Hematopoietic multipotent progenitor cell (in vitro differentiated cells): ENCODE results near the gene KLK12. TPM values are rescaled to one million over a fixed set of nuclear protein-coding genes. Genes with fewer than 3 reads are reported as not detected.

Source experiments
- DNase-seq, 3 donors: peaks; one replicate each; pipeline ENCODE4 v3.0.0-alpha.2; 2011 to 2015; ENCODE audit warnings: low read depth in 2 of 3, low spot score in 2 of 3
- total RNA-seq: library from RNA; depleted of rRNA; stranded (reverse); fragments of >200 nt; gene quantifications from one replicate; pipeline ENCODE4 v1.2.3, GENCODE V29; 2012

The KLK12 gene, protein sequence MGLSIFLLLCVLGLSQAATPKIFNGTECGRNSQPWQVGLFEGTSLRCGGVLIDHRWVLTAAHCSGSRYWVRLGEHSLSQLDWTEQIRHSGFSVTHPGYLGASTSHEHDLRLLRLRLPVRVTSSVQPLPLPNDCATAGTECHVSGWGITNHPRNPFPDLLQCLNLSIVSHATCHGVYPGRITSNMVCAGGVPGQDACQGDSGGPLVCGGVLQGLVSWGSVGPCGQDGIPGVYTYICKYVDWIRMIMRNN
- not detected for total RNA-seq

DNA sequence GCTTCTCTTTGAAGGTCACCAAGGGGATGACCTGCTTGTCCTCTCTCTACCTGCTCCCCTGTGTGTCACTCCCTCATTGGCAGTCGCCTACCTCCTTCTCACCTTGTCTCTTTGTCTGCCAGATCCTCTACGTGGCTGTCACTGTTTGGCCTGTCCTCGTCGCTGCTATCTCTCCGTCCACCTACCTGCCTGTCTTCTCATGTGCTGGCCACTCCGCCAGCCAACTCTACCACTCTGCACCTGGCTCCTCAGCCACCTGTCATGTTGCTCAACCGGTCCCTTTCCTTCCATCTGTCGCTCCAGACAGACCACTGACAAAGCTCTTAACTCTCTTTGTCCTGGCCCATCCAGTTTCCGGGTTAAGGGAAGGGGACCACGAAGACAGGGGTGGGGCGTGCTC is at the start of gene KLK12:
TSS of gene KLK12 (minus strand) at position 299 of the 400 bp plus-strand sequence. CDS start 381 bp downstream, outside the sequence.
- no peak for DNase-seq

DNA sequence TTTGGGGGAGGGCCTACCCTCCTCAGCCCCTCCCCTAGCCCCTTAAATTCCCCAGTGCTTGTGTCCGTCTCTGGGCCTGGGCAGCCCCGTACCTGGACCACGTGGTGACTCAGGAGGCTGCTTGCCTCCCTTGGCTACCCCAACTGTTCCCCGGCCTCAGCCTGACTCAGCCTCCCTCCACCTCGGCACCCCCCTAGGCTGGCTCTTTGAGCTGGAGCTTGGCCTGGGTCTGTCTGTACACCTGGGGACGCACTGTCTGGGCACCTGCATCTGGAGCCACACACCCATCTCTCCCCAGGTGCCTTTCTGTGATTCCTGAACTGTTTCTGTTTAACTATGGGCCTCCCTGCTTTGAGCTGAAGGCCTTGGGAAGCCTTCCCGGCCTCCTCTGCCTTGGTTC is 49.7 kb upstream of the KLK12 start:
- DNase-seq: no peak

DNA sequence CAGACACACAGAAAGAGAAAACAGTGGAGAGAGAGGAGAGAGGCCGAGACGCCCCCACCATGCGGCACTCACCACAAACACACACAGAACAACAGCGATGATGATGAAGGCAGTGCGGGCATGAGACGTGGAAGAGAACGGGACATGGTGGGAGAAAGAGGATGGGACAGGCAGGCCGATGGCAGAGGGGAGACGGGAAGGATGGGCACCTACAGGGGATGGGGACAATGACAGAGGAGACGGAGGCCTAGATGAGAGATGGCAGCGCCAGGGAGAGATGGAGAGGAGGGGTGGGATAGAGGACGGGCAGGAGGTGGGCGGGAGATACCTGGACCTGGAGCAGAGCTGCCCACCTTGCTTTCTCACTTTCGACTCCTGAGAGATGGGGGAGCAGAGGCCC is 49.0 kb upstream of the KLK12 start:
- no peak for DNase-seq

DNA sequence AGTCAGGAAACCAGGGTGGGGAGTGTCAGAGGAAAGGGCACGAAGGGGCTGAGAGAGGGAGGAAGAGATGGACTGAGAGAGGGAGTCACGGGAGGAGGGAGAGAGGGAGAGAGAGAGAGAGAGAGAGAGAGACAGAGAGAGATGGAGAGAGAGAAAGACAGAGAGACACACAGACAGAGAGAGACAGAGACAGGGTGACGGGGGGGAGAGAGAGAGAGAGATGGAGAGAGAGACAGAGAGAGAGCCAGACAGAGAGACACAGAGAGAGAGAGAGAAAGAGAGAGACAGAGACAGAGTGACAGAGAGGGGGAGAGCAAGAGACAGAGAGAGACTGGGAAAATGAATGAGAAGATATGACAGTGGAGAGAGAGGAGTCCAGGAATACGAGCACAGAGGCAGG is 48.4 kb upstream of the KLK12 start:
- DNase-seq: no peak

DNA sequence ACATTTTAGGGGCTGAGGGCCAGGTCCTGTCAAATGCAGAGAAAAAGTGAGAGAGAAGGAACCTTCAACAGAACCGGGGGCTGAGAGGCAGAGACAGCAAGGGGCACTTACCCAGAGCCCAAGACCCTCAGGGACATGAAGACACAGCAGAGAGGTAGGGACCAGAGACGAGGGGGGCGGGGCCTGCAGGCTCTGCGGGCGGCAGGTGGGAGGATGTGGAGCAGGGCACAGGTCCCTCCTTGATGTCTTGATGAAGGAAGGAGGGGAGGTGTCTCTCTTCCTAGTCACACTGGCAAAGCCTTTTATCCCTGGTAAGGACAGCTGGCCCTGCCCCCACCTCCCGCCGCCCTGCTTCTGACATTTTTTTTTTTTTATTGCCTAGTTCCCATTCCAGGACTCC is 47.8 kb upstream of the KLK12 start, which contains the start of gene KLK14:
TSS of gene KLK14 (minus strand) at position 277 of the 400 bp plus-strand sequence. CDS start at position 4, 273 bp downstream.
- no peak for DNase-seq

DNA sequence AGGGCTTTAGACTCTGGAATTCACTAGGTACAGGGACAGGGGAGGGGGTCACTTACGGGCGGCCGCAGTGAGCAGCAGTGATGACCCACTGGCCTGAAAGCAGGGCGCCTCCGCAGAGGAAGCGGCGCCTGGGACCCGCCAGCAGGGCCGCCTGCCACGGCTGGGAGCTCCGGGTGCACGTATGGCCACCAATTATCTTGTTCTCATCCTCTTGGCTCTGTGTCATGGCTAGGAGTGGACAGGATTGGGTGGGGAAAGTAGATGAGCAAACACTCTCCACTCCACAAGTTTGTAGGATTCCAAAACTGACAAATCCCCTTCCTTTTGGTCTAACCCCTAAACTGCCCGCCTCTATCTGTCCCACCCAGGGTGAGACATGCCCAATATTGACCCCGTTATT is 46.7 kb upstream of the KLK12 start:
- no peak for DNase-seq

DNA sequence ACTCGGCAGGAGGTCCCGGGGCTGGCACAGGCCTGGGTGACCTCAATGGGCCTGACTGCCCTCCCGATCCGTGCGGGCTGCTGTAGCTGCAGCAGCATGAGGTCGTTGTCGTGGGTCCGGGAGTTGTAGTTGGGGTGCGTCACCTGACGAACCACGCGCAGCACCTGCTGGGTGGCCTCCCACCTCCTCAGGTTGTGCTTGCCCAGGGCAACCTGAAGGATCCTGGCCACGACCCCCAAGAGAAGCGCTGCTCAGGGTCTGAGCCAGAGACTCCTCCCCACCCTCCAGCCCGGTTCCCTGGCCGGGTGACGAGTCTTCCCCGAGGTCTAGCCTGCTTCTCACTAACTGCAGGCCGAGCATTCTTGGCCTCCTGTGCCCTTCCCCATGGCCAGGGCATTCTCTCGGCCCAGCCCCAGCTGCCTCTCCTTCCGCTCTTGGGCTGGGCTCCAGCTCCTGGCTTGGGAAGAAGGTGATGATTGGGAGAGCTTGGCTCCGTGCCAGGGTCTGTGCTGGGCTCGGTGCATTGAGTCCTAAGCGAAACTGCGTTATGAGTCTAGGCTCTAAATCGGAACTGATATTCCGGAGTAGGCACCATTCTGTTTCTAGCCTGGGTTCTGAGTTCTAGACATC is 44.8 kb upstream of the KLK12 start:
- DNase-seq: no peak

DNA sequence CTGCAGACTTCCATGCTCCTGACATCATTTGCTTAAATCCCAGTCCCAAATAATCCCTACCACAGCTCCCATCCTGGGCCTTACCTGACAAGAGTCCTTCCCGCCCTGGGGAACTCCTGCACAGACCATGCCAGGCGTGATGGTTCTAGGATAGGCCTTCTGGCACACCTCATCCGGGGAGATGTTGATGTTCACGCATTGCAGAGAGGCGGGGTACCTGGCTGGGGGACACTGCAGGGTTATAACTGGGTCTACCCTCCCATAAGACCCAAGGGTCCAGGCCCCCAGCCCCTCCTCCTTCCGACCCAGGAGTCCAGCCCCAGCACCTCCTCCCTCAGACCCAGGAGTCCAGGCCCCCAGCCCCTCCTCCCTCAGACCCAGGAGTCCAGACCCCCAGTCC is 43.9 kb upstream of the KLK12 start:
- no peak for DNase-seq

DNA sequence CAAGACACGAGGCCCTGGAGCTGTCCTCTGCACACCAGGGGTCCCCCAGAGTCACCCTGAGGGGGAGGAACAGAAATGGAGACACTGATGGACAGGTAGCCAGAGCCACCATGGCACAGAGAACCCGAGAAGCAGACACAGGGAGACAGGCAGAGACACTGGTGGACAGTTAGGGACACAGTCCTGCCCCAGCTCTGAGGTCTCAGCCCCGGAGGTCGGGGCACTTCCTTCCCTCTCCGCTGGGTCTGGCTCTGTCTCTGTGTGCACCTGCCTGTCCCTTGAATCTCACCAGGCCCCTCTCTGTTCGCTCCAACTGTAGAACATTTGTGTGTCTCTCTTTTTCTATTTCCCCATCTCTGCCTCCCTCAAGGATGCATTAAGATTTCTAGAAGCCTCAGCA is 43.3 kb upstream of the KLK12 start:
- no peak for DNase-seq

DNA sequence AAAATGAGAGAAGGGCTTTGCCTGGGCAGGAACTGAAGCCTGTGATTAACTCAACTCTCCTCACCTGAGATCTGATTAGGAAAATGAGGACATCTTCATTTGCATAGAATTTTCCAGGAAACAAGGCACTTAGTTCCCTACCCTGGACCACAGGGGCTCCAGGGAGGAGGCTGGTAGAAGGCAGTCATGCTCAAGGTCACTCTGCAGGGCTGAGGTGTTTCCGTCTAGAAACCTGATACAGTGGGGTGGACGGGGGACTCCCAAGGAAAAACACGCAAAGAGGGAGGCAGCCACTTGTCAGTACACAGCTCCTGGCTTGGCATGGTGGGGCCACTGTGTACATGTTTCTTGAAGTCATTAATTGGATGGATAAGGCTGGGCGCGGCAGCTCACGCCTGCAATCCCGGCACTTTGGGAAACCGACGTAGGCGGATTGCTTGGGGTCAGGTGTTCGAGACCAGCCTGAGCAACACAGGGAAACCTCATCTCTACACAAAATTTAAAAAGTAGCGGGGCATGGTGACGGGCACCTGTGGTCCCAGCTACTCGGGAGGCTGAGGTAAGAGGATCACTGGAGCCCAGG is 41.9 kb upstream of the KLK12 start:
- no peak for DNase-seq

DNA sequence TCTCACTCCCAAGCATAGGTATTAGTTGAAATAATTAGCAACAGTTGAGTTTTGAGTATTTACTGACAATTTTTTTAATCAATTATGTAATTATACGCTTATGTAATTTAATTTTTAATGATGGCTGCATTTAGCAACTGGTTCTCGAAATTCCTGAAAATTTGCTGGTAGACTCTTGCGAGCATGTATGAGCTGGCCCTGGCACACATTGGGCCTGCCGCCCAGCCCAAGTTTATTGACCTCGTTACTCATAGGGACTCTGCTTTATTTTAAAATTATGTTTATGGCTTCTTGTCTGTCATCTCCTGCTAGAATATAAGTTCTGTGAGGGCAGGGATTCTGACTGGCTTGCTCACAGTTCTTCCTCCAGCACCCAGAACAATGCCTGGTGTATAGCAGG is 41.2 kb upstream of the KLK12 start:
- no peak for DNase-seq

DNA sequence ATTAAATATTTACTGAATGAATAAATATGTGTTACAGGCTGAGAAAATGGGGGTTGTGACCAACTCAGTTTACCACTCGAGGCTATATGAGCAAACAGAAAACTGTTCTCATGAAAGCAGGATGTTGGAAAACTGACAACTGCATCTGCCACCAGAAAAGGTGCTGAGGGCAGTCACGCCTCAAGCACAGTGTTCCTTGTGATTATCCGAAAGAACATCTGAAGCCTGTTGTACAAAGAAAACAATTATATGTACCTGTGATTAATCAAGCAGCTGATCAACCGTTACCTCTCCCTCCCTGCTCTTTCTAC is 36.2 kb upstream of the KLK12 start:
- DNase-seq: no peak

DNA sequence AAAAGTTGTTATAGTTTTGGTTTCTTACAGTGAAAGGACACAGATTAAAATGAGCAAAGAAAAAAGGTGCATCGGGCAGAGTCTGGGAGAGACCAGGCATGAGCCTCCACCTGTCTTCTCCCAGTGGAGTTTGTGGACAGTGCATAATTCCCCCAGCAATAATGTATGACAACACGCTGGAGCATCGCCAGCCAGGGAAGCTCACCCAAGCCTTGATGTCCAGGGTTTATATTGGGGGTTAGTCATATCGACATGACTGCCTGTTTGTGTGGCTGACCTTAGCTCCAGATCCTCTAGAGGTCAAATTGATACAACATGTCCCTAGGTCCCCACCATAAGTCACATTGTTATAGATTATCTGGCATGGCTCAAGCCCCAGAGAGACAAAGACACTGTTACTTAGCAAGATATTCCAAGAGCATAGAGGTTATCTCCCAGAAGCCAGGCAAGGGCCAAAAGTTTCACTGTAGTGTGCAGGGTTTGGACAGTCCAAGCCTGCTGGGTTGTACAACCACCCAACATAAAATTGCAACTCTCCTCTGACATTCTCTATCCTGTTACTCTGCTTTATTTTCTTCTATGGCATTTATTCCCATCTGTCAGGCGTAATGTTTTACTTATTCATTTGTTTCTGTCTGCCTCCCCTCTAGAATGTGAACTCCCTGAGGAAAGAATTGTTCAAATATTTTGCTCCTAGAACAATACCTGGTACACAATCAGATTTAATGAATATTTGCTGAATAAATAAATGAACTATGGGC is 35.7 kb upstream of the KLK12 start:
- DNase-seq: no peak

DNA sequence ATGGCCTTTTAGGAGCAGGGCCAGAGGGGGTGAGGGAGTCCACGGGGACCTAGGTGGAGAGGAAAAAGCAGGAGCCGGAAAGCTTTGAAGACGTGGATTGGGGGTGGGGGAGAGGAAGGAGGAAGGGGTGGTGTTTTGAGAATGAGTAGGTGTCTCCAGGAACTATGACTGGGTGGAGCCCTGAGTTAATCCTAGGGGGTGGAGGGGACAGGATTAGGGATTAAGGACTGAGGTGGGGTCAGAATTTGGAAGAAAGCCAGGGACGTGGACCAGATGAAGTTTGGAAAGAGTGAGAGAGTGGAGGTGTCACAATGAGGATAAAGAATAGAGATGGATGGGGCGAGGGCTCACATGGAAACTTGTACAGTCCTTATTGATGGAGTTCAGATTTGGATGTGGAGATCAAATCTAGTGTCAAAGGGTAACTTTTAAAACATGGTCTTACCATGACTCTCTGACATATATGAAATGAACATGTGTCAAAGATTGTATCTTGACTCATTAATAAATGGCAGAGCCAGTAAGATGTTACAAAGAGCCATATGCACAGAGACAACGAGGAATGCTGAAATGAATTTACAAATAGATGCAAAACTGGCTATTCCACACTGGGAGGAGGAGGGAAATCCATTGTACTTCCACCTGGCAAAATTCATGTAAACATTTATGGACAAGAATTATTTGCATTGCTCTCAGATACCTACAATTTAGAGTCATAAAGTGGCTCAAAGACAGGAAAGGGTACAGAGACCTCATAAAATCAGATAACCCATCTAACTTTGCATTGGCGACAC is 31.8 kb upstream of the KLK12 start:
- no peak for DNase-seq

DNA sequence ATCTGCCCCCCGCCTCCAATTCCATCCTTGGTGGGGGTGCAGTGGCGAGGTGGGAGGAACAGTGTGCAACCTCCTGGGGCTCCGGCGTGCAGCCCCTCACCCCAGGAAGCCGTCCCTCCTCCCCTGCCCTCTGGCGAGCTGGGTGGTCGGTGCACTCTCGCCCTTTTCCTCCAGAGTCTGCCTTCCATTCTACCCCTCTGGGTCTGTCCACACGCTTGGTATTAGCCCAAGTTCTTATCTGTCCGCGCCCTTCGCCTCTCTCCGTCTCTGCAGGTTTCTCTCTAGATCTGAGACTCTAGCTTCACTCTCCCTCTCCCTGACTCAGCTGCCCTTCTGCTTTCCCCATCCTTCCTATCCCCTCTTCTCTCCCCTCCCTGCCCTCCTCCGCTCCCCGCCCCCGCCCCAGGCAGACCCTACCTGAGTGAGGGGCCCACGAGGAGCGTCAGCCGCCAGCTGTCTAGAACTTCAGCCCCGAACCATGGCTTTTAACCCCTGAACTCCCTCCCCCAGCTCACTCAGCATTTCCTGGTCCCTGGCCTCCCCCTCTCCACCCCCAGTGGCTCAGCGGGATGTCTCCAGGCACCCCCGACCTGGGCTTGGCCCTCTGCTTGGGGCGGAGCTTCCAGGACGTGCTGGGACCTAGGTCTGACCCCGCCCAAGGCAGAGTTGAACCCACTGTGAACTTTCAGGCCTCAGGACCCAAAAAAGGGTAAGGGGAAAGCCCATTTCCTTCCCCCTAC is 30.6 kb upstream of the KLK12 start:
- DNase-seq: no peak

DNA sequence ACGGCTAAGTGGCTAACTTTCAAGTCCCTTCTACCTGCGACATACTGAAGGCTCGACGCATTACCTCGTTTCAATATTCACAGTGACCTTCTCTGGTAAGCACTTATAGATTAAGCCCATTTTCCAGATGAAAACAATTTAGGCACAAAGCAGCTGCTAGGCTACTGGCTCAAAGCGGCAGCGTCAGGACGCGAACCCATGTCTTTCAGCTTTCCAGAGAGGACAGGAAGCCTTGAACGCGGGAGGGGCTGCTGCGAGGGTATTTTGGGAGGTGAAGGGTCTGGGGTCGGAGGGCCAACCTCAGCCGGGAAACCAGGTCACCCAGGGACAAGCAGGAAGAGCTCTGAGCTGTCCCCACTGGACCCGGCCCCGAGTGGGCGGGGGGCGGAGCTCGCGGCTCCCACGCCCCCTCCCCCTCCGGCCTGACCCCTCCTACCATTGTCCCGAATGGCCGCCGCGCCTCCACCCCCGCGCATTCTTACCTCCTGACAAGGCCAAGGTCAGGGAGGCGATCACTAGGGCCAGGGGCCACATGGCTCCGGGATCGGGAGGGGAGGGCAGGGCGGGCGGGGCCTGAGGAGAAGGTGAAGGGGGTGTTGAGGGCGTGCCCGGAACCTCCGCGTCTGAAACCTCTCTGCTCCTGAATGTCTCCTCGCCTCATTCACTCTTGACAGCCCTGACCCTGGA is 29.9 kb upstream of the KLK12 start, which contains the start of gene KLK13:
TSS of gene KLK13 (minus strand) at position 559 of the 687 bp plus-strand sequence. CDS start at position 534, 25 bp downstream.
- peak in 1 of 3 donors; percentile 17 for DNase-seq

DNA sequence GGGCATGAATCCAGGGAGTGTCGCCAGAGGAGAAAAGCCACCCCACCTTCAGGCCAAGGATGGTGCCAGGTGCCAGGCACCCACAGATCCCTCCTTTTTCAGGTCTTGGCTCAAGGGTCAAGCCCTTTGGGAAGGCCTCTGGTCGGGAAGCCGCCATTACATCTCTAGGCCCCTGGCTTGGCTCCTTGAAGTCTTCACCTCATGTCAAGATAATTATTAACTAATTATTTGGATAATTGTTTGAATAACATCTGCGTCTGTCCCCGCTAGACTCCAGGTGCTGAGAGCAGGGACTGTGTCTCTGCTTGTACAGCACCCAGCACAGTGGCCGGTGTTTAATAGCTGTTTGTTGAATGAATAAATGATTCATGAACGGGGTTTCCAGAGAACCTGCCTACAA is 28.9 kb upstream of the KLK12 start:
- DNase-seq: no peak

DNA sequence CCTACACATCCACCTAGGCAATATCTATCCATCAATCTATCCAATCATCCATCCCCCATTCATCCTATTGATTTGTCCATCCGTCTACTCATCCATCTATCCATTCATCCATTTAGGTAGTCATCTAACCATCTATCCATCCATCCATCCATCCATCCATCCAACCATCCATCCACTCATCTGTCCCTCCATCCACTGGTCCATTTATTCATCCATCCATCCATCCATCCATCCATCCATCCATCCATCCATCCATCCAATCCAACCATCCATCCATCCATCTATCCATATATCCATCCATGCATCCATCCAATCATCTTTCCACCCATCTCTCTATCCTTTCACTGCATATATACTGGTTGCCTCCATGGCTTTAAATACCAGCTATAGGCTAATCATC is 26.2 kb upstream of the KLK12 start:
- no peak for DNase-seq

DNA sequence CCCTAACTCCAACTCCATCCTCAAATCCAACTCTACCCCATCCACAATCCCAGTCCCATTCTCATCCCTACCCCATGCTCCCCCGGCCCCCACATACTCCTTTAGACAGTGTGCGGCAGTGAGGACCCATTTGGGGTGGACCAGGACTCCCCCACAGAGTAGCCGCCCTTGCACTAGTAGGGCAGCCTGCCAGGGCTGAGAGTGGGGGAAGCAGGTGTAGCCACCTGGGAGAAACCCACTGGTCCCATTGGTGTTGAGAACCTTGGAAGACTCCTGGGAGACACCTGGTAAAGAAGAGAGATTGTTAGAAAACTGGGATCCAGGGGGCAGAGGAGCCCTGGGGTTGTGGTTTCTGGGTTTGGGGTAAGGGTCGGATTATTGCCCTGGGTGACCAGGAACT is 25.5 kb upstream of the KLK12 start:
- DNase-seq: no peak
